GM13976 (cell line): ENCODE results near the gene GSTK1.

Source experiments
- DNase-seq: peaks from one replicate; pipeline ENCODE4 v3.0.0; 2012; ENCODE audit warnings: low spot score
- CTCF ChIP-seq: IDR thresholded peaks from 2 replicates; pipeline ENCODE4 v1.5.1; 2012; ENCODE audit warnings: borderline replicate concordance, mild to moderate bottlenecking; ENCODE audit not compliant: insufficient read depth; ENCODE audit errors: extremely low read depth, missing control alignments, control extremely low read depth
- in situ Hi-C: fragments of 300-500 bp; cut with MboI; formaldehyde crosslinking; loops from one replicate; pipeline ENCODE4 v1.12.0; 2022; ENCODE audit warnings: low sequenced_read_pairs, mixed read lengths, inconsistent platforms; ENCODE audit not compliant: unreplicated experiment

GSTK1 gene

DNA sequence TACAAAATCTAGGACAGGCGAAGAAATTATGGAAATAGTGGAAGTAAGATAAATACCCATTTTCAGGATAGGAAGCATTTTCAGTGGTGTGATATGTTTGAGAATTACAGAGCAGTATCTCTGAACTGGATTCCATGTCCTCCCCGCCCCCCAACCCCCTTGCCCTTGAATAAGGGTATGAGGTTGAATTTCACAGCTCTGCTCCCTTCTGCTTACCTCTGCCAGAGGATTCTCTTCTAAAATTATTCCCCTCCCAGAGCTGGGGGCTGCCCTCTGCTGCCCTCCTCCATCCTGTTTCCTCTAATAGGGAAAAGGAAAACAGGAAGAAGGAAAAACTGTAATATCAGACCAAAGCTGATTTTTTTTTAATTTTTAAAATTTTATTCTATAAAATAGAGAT, 45.4 kb downstream of the GSTK1 start:
- TF ChIP-seq CTCF: no peak
- in situ Hi-C loops: no loop called here
- DNase-seq: no peak

GRCh38 chr7:143314127-143314526, 50.9 kb downstream of the GSTK1 start:
- DNase-seq: no peak
- no peak for TF ChIP-seq CTCF
- in situ Hi-C loops: no loop called here

DNA sequence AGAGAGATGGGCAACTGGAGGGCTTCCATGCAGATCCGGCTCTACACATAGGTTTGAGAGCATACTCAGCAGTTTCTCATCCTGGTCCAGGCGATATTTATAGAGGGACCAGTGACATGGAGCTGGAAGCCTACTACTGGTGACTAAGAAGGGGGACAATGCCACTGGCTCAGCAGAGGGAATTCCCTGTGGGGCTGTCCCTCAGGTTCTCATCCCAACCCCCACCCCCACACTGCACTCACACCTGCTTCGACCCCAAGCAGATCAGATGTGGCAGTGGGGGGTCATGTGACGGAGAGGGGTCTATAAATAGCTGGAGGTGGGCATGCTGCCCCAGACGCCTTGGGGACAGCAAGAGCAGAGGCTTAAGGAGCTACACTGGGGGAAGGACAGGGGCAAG, 52.5 kb downstream of the GSTK1 start, which contains the start of gene CLCN1:
Gene CLCN1, plus strand, starts transcription at position 336 of the 400 bp plus-strand sequence. CDS start 102 bp downstream, outside the sequence.
- DNase-seq: no peak
- in situ Hi-C loops: no loop called here
- no peak for TF ChIP-seq CTCF

DNA sequence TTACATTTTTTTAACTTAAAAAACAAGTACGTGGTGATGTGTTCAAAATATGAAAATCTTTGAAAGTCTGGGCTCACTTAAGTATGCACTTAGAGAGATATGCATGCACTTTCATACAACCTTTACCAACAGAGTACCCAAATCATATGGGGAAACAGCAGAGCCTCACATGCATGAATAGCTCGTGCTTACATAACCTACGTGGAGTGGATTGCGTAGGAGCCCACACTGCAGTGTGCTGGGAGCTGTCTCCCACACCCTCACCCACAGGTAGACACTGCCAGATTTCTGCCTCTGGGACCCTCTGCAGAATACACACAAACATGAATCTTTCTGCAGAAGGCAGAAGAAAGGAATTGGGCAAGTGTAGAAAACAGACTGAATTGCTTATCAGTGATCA, 53.3 kb downstream of the GSTK1 start:
- DNase-seq: no peak
- no peak for TF ChIP-seq CTCF
- in situ Hi-C loops: no loop called here

DNA sequence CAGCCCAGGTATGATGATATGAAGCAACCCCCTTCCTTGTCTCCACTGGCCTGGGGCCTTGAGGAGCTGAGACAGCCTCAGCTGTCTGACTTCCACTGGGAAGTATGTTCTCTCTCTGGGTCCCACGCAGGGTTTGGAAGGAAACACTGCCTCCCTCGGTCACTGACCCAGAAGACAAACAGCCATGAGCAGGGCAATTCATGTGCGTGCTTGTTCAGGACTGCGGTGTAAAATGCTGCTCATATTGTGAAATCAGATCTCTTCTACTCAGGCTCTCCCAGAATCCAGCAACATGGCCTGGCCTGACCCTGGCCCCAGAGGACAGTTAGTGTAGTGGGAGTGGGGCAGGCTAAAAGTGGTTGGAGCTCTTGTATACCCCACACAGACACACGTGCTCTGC, 55.4 kb downstream of the GSTK1 start:
- in situ Hi-C loops: no loop called here
- DNase-seq: no peak
- no peak for TF ChIP-seq CTCF
